Activated CD8-positive, alpha-beta memory T cell treated with anti-CD3 and anti-CD28 coated beads, Interleukin-2, amount 50 U/mL, for 1 hour (primary cell): ENCODE data around the gene CCHCR1.

Experiments used
- DNase-seq: peaks from one replicate; pipeline ENCODE4 v3.0.0-alpha.2; 2020; ENCODE audit errors: extremely low read depth

Gene CCHCR1

GRCh38 chr6:31162463-31163165, 5.0 kb upstream of the CCHCR1 start:
- no peak for DNase-seq

- DNase-seq, result no peak
Observed at GRCh38 chr6:31161216-31162126, 3.9 kb upstream of the CCHCR1 start.

DNA sequence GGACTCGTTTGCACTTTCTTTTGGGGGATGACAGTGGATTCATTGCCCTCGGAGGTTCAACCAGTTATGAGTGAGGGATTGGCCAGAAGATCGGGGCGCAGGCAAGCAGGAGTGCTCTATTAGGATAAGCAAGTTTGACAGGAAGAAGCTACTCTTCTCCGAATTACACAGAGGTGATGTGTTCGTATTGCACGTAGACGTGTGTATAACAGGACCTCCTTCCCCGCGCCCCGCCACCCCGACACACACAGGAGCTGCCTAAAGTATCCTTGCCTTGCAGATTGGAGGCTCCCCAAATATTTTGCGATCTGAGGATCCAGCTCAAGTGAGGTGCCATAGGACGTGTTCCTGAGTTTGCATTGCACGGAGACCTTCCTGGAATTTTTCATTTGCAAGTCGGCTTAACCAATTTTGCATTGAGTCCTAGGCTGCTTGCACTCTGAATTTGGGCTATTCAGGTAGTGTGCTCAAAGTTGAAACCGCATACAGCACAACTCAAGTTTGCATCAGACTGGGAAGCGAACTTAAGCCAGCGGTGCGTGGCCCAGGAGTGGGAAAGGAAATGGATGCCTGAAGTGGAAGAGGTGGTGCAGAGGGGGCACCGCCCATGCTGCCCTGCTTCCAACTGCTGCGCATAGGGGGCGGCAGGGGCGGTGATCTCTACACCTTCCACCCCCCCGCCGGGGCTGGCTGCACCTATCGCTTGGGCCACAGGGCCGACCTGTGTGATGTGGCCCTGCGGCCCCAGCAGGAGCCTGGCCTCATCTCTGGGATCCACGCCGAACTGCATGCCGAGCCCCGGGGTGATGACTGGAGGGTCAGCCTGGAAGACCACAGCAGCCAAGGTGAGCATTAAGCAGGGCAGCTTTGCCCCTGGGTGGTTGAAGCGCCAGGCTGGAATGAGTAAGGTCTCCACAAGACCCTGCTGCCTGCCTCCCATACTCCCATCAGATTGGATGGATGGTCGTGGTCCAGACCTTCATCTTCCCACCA, 1.6 kb upstream of the CCHCR1 start:
- no peak for DNase-seq

DNA sequence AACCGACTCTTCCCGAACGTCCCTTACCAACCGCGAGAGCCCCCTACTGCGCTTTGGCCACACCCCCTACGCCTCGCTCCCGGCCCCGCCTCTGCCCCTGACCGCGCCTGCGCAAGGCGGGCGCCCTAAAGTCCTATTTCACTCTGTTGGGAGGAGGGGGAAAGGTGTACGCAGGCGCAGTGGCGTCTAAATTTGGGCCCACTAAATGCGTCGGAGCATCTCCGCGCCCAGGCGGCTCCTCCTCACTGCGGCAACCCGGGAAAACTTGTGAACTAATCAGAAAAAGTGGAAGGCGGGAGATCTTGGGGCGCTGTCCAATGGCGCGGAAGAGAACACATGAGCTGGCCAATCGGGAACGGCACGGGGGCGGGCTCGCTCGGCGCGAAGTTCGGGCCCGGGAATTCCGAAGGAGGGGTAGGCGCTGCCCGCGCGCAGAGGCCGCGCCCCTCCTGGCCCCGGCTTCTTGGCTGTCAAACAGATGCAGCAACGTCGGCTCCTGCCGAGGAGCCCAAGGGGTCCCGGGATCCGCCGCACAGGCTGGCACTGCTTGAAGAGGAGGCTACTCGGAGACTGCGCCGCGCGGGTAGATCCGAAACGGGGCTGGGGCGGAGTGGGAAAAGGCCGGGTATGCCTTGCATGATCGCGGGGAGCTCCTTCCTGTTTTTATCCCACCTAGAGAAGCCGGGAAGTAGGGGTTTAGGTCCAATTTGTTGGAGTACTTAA, 699 bp upstream of the CCHCR1 start, which contains the start of gene TCF19:
TCF19 (plus strand) TSS at position 450 of the 723 bp plus-strand sequence. CDS start 881 bp downstream, outside the sequence.
- DNase-seq, result peak; percentile 99

DNA sequence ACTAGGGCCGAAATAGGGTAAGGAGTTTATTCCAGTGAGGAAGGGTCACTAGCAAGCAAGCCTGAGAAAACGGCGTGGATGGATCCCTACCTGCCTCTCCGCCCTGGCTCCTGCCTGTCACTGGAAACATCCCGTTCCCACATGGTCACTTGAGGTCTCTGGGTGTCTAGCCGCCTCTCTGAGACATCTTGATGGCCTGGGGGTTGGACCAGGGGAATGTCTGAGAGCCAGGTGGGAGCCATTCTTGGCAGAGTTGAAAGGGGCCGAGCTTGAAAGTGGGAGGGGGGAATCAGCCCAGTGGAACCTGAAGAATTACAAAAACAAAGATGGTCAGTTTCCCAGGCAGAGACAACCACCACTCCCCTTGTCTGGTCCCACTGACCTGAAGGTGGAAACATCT, 961 bp downstream of the CCHCR1 start:
- DNase-seq, result no peak

DNA sequence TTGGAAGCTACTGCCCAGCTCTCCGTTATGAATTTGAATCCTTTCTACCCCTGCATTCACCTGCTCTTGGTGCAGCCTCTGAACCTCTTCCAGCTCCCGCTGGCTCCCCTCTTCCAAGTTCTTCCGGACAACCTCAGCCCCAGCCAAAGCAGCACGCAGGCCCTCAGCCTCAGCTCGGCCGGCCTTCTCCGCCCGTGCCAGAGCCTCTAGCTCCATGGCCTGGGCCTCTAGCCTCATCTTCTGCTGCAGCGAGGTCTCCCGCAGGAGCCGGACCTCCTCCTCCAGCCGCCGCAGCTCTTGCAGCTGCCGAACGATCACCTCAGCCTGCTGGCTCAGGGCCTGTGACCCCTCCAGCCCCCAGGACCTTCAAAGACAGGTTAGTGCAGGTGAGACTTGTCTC, 3.2 kb downstream of the CCHCR1 start:
- no peak for DNase-seq

GRCh38 chr6:31152781-31153180, 4.8 kb downstream of the CCHCR1 start:
- DNase-seq, result no peak

DNA sequence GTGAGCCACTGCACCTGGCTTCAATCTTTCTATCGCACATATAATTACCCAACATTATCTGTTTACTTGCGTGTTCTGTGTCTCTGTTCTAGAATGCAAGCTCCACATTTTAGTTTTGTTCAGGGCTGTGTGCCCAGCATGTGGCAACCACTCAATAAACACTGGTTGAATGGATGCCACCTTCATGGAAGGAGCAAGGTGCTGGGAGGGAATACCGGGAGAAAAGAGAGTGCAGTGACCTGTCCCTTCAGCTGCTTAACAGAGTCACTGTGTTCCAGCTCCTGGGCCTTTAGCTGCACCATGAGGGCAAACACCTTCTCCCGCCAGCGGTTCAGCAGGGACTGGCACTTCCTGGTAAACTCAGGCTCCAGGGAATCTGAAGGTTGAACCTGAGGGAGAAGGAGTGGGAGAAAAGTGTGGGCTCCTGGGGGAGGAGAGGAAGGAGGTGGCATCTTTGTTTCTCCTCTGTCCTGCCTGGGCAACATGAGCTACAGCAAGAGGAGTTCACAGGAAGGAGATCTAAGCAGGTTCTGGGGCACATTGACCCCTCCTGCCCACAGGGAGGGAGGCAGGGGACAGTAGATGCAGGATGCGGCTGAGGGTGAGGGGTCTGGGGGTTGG, 7.7 kb downstream of the CCHCR1 start:
- DNase-seq, result no peak

- no peak for DNase-seq
Observed at GRCh38 chr6:31145386-31145785, 12.2 kb downstream of the CCHCR1 start.

DNA sequence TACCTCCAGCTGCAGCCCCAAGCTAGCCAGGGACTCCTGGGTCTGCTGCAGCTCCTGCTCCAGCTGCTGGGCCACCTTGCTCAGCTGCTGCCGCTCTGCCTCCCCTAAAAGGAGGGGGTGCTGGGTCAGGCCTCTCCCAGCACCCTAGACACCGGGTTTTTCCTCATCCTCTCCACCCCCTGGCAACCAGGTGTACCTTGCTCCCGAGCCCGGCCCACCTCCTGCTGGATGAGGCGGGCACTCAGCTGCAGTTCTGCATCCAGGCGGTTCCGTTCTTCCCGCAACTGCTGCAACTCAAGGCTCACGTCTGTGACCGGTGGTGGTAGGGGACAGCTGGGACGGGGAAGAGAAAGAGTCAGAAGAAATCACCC, 12.6 kb downstream of the CCHCR1 start:
- DNase-seq, result no peak

GRCh38 chr6:31144296-31144969, 13.2 kb downstream of the CCHCR1 start:
- DNase-seq, result no peak

GRCh38 chr6:31143148-31143547, 14.5 kb downstream of the CCHCR1 start:
- no peak for DNase-seq

DNA sequence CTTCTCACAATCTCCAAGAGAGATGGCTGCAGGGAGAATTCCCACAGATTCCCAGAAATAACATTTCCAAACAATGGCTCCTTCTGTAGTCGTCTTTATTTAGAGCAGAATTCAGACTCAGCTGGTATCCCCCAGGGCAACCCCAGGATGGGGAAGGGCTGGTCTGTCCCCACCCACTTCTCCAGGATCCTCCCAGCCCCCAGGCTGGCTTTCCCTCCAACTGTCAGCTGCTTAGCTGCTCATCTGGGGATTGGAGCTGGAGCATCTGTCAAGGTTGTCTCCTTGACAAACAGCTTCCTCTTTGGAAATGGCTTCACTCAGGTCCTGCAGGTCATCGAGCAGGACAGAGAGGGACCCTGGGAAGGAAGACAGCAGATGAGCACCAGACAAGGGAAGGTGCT, 15.2 kb downstream of the CCHCR1 start:
- no peak for DNase-seq

DNA sequence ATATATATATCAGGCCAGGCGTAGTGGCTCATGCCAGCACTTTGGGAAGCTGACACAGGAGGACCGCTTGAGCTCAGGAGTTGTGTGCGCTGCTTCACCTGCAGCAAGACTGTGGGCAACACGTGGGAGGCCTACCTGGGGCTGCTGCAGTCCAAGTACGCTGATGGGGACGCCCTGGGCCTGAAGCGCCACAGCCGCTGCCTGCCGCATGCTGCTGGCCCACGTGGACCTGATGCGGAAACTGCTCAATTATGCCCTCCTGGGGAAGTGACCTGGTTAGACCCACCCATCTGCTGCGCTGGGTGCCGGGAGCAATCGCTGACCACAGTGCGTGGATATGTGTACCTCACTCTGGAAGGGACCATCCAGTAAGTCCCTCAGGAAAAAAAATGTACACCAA, 17.0 kb downstream of the CCHCR1 start:
- DNase-seq, result no peak

DNA sequence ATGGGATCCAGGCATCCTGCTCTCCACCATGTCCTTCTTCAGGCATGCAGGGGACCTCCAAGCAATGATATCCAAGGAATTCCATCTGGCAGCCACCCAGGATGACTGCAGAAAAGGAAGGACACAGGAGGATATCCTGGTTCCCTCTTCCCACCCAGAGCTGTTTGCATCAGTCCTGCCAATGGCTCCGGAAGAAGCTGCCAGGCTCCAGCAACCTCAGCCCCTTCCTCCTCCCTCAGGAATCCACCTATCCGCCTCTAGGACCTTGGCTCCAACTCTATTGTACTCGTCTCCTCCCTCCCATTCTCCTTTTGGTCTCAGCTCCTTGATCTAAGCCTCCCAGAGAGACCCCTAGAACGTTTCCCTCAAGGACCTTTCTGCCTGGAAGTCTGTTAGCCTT, 18.0 kb downstream of the CCHCR1 start:
- DNase-seq, result no peak

- no peak for DNase-seq
Observed at GRCh38 chr6:31138982-31139381, 18.6 kb downstream of the CCHCR1 start, which contains the start of gene PSORS1C2. Gene PSORS1C2 (minus strand): TSS chr6:31139066. CDS start chr6:31139026, 40 bp downstream.

- no peak for DNase-seq
Observed at GRCh38 chr6:31135710-31136109, 21.9 kb downstream of the CCHCR1 start.

DNA sequence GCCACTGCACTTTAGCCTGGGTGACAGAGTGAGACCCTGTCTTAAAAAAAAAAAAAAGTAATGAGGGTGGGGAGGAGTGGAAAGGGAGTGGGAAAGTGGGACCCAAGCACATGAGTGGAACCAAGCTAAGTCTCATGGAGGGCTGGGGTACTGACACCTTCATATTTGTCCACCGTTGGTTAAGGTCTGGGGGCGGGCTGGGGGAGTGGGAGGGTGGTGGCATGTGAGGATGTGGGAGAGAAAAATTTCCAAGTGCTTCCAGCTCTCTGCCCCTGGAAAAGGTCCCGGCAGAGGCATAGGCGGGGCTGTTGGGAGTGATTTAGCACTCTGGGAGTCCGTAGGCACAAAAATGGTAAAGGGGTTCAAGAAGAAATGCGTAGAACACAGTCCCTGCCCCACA, 24.8 kb downstream of the CCHCR1 start:
- no peak for DNase-seq

DNA sequence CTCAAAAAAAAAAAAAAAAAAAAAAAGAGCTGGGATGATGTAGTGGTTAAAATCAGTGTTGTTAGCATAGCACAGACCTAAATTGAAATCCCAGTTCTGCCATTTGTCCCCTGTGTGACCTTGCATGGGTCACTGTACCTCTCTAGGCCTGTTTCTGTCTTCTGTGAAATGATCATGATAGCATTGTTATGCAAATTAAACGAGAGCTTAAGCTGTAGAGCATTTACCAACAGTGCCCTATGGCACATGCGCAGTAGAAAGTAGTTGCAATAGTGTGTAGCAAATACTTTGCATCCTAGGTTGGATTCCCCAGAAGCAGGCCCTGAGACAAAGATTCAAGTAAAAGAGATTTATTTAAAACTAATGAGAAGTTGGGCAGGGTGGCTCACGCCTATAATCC, 26.0 kb downstream of the CCHCR1 start:
- no peak for DNase-seq

GRCh38 chr6:31130751-31131150, 26.9 kb downstream of the CCHCR1 start:
- DNase-seq, result no peak
